Spleen (tissue), 11 donors: Measurements from ENCODE around the gene BBS9. TPM values are rescaled to one million over a fixed set of nuclear protein-coding genes. Genes with fewer than 3 reads are reported as not detected.

Experiments used
- DNase-seq: peaks from one replicate; pipeline ENCODE4 v3.0.0-alpha.2; 2020
- H3K27ac ChIP-seq, 8 donors: fragments of 200-600 bp; sonication (generic) in 7 of 8; 1 replicate in 4 of 8; 2 replicates in 4 of 8; pipeline versions ENCODE4 v1.5.0 to v1.8.0; 2016 to 2021; ENCODE audit warnings: inconsistent platforms in 4 of 8, mild to moderate bottlenecking in 4 of 8, moderate library complexity in 1 of 8
- H3K27me3 ChIP-seq, 7 donors: fragments of 200-600 bp; sonication (generic) in 6 of 7; replicated peaks in 1 of 7; 1 replicate in 4 of 7; 2 replicates in 3 of 7; pipeline versions ENCODE4 v1.5.0 to v1.8.0; 2016 to 2021; ENCODE audit warnings: inconsistent platforms in 3 of 7, mild to moderate bottlenecking in 1 of 7
- H3K36me3 ChIP-seq, 6 donors: fragments of 200-600 bp; sonication (generic) in 5 of 6; 1 replicate in 4 of 6; 2 replicates in 2 of 6; pipeline versions ENCODE4 v1.5.0 to v1.8.0; 2016 to 2021; ENCODE audit warnings: inconsistent platforms in 2 of 6
- H3K4me1 ChIP-seq, 6 donors: fragments of 200-600 bp; sonication (generic) in 5 of 6; 1 replicate in 3 of 6; 2 replicates in 3 of 6; pipeline versions ENCODE4 v1.5.0 to v1.8.0; 2016 to 2021; ENCODE audit warnings: inconsistent platforms in 3 of 6
- H3K4me3 ChIP-seq, 8 donors: fragments of 200-600 bp; sonication (generic) in 7 of 8; 1 replicate in 4 of 8; 2 replicates in 4 of 8; pipeline versions ENCODE4 v1.5.0 to v1.8.0; 2016 to 2021; ENCODE audit warnings: inconsistent platforms in 4 of 8, mild to moderate bottlenecking in 4 of 8, moderate library complexity in 2 of 8
- H3K9me3 ChIP-seq, 8 donors: fragments of 200-600 bp; sonication (generic) in 7 of 8; 1 replicate in 4 of 8; 2 replicates in 4 of 8; pipeline versions ENCODE4 v1.5.0 to v1.8.0; 2016 to 2021; ENCODE audit warnings: inconsistent platforms in 4 of 8
- POLR2A ChIP-seq, 3 donors: fragments of 450-650 bp; IDR thresholded peaks; one replicate each; pipeline ENCODE4 v1.5.1; 2017; ENCODE audit warnings: antibody characterized with exemption in 3 of 3, mild to moderate bottlenecking in 1 of 3
- POLR2AphosphoS5 ChIP-seq, 3 donors: sonication (generic); formaldehyde crosslinking; IDR thresholded peaks; one replicate each; pipeline ENCODE4 v1.5.1; 2017; ENCODE audit warnings: antibody characterized with exemption in 3 of 3
- WGBS, 5 donors: extraction: QIAGEN DNeasy Blood & Tissue Kit in 3 of 5; methylation state at CpG; one replicate each; pipeline versions ENCODE4 v1.1.5 to v1.1.7; 2013 to 2018; 5-methylcytosine and 5-hydroxymethylcytosine counted together
- intact Hi-C: fragments of 100-400 bp; cut with DNase I; formaldehyde crosslinking; loops from one replicate; pipeline ENCODE4 v1.15.0; 2023; ENCODE audit warnings: low total_unique reads
- polyA plus RNA-seq, 3 donors: library from polyadenylated mRNA; stranded (reverse); fragments of 200-250 nt; gene quantifications; one replicate each; pipeline ENCODE4 v1.2.1, GENCODE V29; 2013
- total RNA-seq, 7 donors: library from RNA; depleted of rRNA in 3 of 7; stranded (reverse); fragments of >200 nt in 3 of 7; fragmentation: NEBNext Ultra II Directional in 4 of 7; extraction: Animal tissue kit (Norgen Biotek cat#: 25700) in 4 of 7; gene quantifications; one replicate each; pipeline versions ENCODE4 v1.1.0 to v1.2.1, GENCODE V29; 2016 to 2021
- TF ChIP-seq, protein P1 (sequence below), 11 experiments: fragments of 200-600 bp in 7 of 11; fragments of 450-650 bp in 4 of 11; sonication (generic) in 4 of 11; IDR thresholded peaks in 8 of 11; conservative IDR thresholded peaks in 3 of 11; 1 replicate in 7 of 11; 2 replicates in 4 of 11; pipeline versions ENCODE4 v1.4.0 to v1.8.0; 2016 to 2021; ENCODE audit warnings: antibody characterized with exemption in 11 of 11, inconsistent platforms in 4 of 11, mild to moderate bottlenecking in 1 of 11
- donor health status: healthy with polysubstance abuse.
- donor health status: DM: no; HTN: no; CAD: no; lungs with moderate emphysema.
- donor health status: DM: no; HTN: no; CAD: no.
- donor health status: Bipolar disorder and iron deficiency.
- donor health status: healthy.
- donor health status: DM: no; HTN: no; CAD: no.
- donor health status: DM: yes; HTN: yes; CAD: no.

BBS9 gene
- total and polyA plus RNA-seq, 10 donors, result 2.3 to 44.1 (median 25.3) TPM

DNA sequence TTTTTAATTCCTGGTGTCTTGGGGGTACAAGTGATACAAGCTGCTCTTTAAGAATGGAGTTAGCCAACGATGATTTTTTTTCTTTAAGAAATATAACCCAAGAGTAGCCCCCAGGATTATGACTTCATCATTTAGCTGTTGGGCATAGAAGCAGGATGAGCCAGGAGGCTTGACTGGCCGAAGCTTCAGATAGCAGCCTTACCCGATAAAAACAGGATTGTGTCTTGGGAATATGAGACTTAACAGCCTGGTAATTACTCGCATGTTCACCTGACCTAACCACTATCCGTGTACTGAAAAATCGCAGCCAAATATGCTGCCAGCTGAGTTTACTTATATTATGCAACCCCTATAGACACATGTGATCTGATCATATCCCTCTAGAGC lies 430.0 kb downstream of the BBS9 start:
- no peak overlapping the region for H3K27ac ChIP-seq
- intact Hi-C loops, result no loop called here
- DNase-seq, result no peak

DNA sequence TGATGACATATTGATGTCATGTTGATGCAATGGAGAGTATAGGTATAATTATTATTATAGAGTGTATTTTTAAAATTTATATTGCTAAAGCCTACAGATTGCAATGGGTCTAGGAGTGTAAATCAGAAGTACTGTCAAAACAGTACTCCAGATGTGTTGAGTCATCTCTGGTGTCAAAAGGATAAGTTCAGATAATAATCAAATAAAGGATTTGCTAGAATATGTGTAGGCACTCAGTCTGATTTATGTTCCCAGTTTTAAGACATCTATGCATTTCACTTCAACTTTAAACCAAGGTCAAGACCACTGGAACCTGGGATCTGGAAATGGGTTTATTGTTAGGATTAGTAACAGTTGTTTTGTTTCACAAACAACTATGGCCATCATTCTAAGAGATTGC lies 433.6 kb downstream of the BBS9 start:
- H3K27ac ChIP-seq, result no peak overlapping the region

More for the DNA sequence above, 430.0 kb downstream of the BBS9 start:
- TF ChIP-seq POLR2AphosphoS5 (IDR thresholded peaks at IDR 0.05) (no peak), POLR2A (IDR thresholded peaks at IDR 0.05) (no peak)
- TF ChIP-seq, protein P1, sequence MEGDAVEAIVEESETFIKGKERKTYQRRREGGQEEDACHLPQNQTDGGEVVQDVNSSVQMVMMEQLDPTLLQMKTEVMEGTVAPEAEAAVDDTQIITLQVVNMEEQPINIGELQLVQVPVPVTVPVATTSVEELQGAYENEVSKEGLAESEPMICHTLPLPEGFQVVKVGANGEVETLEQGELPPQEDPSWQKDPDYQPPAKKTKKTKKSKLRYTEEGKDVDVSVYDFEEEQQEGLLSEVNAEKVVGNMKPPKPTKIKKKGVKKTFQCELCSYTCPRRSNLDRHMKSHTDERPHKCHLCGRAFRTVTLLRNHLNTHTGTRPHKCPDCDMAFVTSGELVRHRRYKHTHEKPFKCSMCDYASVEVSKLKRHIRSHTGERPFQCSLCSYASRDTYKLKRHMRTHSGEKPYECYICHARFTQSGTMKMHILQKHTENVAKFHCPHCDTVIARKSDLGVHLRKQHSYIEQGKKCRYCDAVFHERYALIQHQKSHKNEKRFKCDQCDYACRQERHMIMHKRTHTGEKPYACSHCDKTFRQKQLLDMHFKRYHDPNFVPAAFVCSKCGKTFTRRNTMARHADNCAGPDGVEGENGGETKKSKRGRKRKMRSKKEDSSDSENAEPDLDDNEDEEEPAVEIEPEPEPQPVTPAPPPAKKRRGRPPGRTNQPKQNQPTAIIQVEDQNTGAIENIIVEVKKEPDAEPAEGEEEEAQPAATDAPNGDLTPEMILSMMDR (IDR thresholded peaks at IDR 0.05 in 8 of 11, conservative IDR thresholded peaks at IDR 0.05 in 3 of 11), result no peak
- H3K36me3 ChIP-seq, result no peaks in the 10 kb centered on the region
- 76 to 82% (median 78%) methylated on average over 6 of the region's 6 CpGs for WGBS, 5 donors
- H3K4me1 ChIP-seq, result no peaks in the 10 kb centered on the region
- no peaks in the 10 kb centered on the region for H3K9me3 ChIP-seq
- H3K4me3 ChIP-seq, result no peak overlapping the region
- H3K27me3 ChIP-seq, result no peaks in the 10 kb centered on the region

DNA sequence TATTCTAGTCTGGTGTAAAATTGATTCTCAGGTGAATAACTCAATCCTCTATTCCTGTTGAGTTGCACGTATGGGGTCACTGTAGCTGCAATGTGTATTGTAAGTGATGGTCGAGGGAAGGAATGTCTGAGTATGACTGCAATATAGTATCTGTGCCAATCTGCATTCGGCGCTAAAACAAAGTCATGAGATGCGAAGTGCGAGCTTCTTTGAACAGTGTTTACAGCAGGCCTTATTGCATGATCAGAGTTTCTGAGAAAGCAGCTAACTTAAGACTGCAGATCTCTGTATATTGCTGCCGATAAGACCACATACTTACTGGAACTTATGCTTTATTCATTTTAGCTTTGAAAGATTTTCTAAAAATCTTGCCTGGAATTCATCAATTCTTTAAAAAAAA lies 434.3 kb downstream of the BBS9 start:
- intact Hi-C loops, result no loop called here
- 87 to 97% (median 93%) methylated on average over 7 of the region's 7 CpGs for WGBS, 5 donors

More for the DNA sequence above, 433.6 kb downstream of the BBS9 start:
- DNase-seq, result no peak
- Histone ChIP-seq H3K4me1 (no peaks in the 10 kb centered on the region), H3K27me3 (no peaks in the 10 kb centered on the region), H3K9me3 (no peaks in the 10 kb centered on the region), H3K4me3 (no peak overlapping the region), H3K36me3 (no peaks in the 10 kb centered on the region)
- intact Hi-C loops, result no loop called here
- TF ChIP-seq, protein P1 (IDR thresholded peaks at IDR 0.05 in 8 of 11, conservative IDR thresholded peaks at IDR 0.05 in 3 of 11), result no peak
- TF ChIP-seq POLR2A (IDR thresholded peaks at IDR 0.05), result no peak

DNA sequence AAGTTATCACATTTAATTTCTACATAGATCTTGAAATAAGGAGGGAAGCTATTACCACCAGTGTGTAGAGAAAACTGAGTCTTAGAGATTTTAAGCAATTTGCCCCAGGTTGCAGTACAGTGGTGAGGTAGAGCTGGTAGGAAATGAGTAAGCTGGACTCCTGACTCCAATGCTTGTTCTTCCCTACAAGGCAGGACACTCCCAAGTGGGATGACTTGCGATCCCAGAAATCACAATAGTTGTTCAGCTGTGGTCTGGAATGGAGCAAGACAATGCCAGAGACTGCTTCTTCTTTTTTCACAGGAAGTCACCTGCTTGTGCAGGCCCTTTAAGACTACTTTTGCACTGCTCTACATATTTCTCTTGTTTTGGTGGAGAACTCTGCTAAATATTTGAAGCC lies 448.8 kb downstream of the BBS9 start:
- 80 to 100% (median 97%) methylated on average over 1 of the region's 1 CpG for WGBS, 5 donors
- Histone ChIP-seq H3K27ac (no peak overlapping the region), H3K4me1 (no peaks in the 10 kb centered on the region), H3K27me3 (no peaks in the 10 kb centered on the region), H3K4me3 (no peak overlapping the region), H3K36me3 (no peaks in the 10 kb centered on the region), H3K9me3 (peaks cover 0 to 13% (median 9%) of the 10 kb centered on the region in 8 donors)
- intact Hi-C loops, result no loop called here
- TF ChIP-seq, protein P1 (IDR thresholded peaks at IDR 0.05 in 8 of 11, conservative IDR thresholded peaks at IDR 0.05 in 3 of 11), result no peak
- no peak for TF ChIP-seq POLR2AphosphoS5 (IDR thresholded peaks at IDR 0.05)
- no peak for TF ChIP-seq POLR2A (IDR thresholded peaks at IDR 0.05)
- no peak for DNase-seq

More for the DNA sequence above, 434.3 kb downstream of the BBS9 start:
- no peaks in the 10 kb centered on the region for H3K4me1 ChIP-seq
- H3K4me3 ChIP-seq, result no peak overlapping the region
- no peaks in the 10 kb centered on the region for H3K36me3 ChIP-seq
- no peak for TF ChIP-seq POLR2A (IDR thresholded peaks at IDR 0.05)
- no peaks in the 10 kb centered on the region for H3K9me3 ChIP-seq
- H3K27ac ChIP-seq, result no peak overlapping the region
- DNase-seq, result no peak
- H3K27me3 ChIP-seq, result no peaks in the 10 kb centered on the region
